GM12865 (cell line): ENCODE results near the gene ENPP5.
A peak's percentile ranks its signal among the peaks of the same experiment; 100 is the strongest.

Experiments used
- DNase-seq: peaks from one replicate; pipeline ENCODE4 v3.0.0; 2010; ENCODE audit warnings: low read depth
- H3K4me3 ChIP-seq: 2 replicates; pipeline ENCODE4 v1.5.1; 2011; ENCODE audit warnings: mild to moderate bottlenecking, low read depth, low read length, control low read depth
- CTCF ChIP-seq: IDR thresholded peaks from 2 replicates; pipeline ENCODE4 v1.5.1; 2011; ENCODE audit warnings: low read length, control low read depth, low read depth, inconsistent platforms; ENCODE audit not compliant: insufficient read depth; ENCODE audit errors: missing control alignments

Gene ENPP5

GRCh38 chr6:46170357-46171289, at the start of gene ENPP5:
Gene ENPP5, minus strand, starts transcription at chr6:46170980. Its CDS starts 2,718 bp downstream, at chr6:46168262.
- DNase-seq: peak; percentile 38
- no peak for TF ChIP-seq CTCF
- H3K4me3 ChIP-seq: peak within 1 kb of the TSS; percentile 15

- no peak overlapping the region for H3K4me3 ChIP-seq
- no peak for DNase-seq
- no peak for TF ChIP-seq CTCF
Observed at GRCh38 chr6:46219661-46220060, 48.9 kb upstream of the ENPP5 start.

GRCh38 chr6:46218457-46218856, 47.7 kb upstream of the ENPP5 start:
- no peak for TF ChIP-seq CTCF
- no peak for DNase-seq
- H3K4me3 ChIP-seq: no peak overlapping the region

- TF ChIP-seq CTCF: no peak
- DNase-seq: peak; percentile 45
- no peak overlapping the region for H3K4me3 ChIP-seq
Observed at GRCh38 chr6:46217671-46218131, 46.9 kb upstream of the ENPP5 start.

- no peak for TF ChIP-seq CTCF
- DNase-seq: no peak
- no peak overlapping the region for H3K4me3 ChIP-seq
Observed at GRCh38 chr6:46216879-46217278, 46.1 kb upstream of the ENPP5 start.

GRCh38 chr6:46215777-46216176, 45.0 kb upstream of the ENPP5 start:
- DNase-seq: no peak
- no peak overlapping the region for H3K4me3 ChIP-seq
- TF ChIP-seq CTCF: no peak
